Measurements from ENCODE around the gene BORCS8.
"Not testable (repeated sequence)": the region's sequence is repeated elsewhere in the genome, so short reads cannot be mapped to it uniquely, and the experiment has no call there.

BORCS8 gene

GRCh38 chr19:19186742-19187141, 5.2 kb downstream of the BORCS8 start:
- H3K27ac ChIP-seq, result peak overlapping the region; percentile 32
- ChIA-PET POLR2A (ENCODE audit: low non-redundant PET) (no interaction called here), CTCF (interaction anchor here (1.2 kb wide), 1 partner anchor 12 kb away, joined by 5 read pairs; no protein-coding TSS in a partner anchor)
- DNase-seq (ENCODE audit: low spot score), result no peak
- TF ChIP-seq, protein P1, sequence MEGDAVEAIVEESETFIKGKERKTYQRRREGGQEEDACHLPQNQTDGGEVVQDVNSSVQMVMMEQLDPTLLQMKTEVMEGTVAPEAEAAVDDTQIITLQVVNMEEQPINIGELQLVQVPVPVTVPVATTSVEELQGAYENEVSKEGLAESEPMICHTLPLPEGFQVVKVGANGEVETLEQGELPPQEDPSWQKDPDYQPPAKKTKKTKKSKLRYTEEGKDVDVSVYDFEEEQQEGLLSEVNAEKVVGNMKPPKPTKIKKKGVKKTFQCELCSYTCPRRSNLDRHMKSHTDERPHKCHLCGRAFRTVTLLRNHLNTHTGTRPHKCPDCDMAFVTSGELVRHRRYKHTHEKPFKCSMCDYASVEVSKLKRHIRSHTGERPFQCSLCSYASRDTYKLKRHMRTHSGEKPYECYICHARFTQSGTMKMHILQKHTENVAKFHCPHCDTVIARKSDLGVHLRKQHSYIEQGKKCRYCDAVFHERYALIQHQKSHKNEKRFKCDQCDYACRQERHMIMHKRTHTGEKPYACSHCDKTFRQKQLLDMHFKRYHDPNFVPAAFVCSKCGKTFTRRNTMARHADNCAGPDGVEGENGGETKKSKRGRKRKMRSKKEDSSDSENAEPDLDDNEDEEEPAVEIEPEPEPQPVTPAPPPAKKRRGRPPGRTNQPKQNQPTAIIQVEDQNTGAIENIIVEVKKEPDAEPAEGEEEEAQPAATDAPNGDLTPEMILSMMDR (conservative IDR thresholded peaks at IDR 0.05; ENCODE audit: low read depth), result no peak

- TF ChIP-seq, protein P1 (conservative IDR thresholded peaks at IDR 0.05; ENCODE audit: low read depth), result peak; percentile 75
- POLR2A ChIA-PET (ENCODE audit: low non-redundant PET), result no interaction called here
- CTCF ChIA-PET, result interaction anchor here (0.6 to 1.0 kb wide), 2 partner anchors 9 to 11 kb away, joined by 3 to 6 read pairs; no protein-coding TSS in a partner anchor
- DNase-seq (ENCODE audit: low spot score), result no peak
- peak overlapping the region; percentile 32 for H3K27ac ChIP-seq
These were observed 5.9 kb downstream of the BORCS8 start for GRCh38 chr19:19185853-19186740.

- POLR2A ChIA-PET (ENCODE audit: low non-redundant PET), result no interaction called here
- CTCF ChIA-PET, result no interaction called here
- TF ChIP-seq, protein P1 (conservative IDR thresholded peaks at IDR 0.05; ENCODE audit: low read depth), result no peak
- H3K27ac ChIP-seq, result no peak overlapping the region
- DNase-seq (ENCODE audit: low spot score), result no peak
These were observed 10.4 kb downstream of the BORCS8 start for GRCh38 chr19:19181488-19181998.

GRCh38 chr19:19179548-19180441, 12.2 kb downstream of the BORCS8 start:
- POLR2A ChIA-PET (ENCODE audit: low non-redundant PET), result no interaction called here
- no peak for DNase-seq (ENCODE audit: low spot score)
- CTCF ChIA-PET, result no interaction called here
- H3K27ac ChIP-seq, result peak overlapping the region; percentile 15
- TF ChIP-seq, protein P1 (conservative IDR thresholded peaks at IDR 0.05; ENCODE audit: low read depth), result no peak

GRCh38 chr19:19176950-19177349, 15.0 kb downstream of the BORCS8 start:
- TF ChIP-seq, protein P1 (conservative IDR thresholded peaks at IDR 0.05; ENCODE audit: low read depth), result no peak
- no peak for DNase-seq (ENCODE audit: low spot score)
- H3K27ac ChIP-seq, result no peak overlapping the region
- CTCF ChIA-PET, result interaction anchor here (3.0 kb wide), 1 partner anchor 30 kb away, joined by 13 read pairs; no protein-coding TSS in a partner anchor
- POLR2A ChIA-PET (ENCODE audit: low non-redundant PET), result no interaction called here

GRCh38 chr19:19173243-19173642, 18.7 kb downstream of the BORCS8 start:
- H3K27ac ChIP-seq; DNase-seq (ENCODE audit: low spot score); POLR2A ChIA-PET (ENCODE audit: low non-redundant PET): not testable (repeated sequence)
- CTCF ChIA-PET, result interaction anchor here (0.7 kb wide), 1 partner anchor 107 kb away, joined by 3 read pairs; no protein-coding TSS in a partner anchor

All from RWPE1 (cell line).